OCI-LY7 (cell line): ENCODE measurements around the gene CLK2. TPM values are rescaled to one million over a fixed set of nuclear protein-coding genes. Genes with fewer than 3 reads are reported as not detected.
A peak's percentile ranks its signal among the peaks of the same experiment; 100 is the strongest.

ENCODE experiments used
- BruUV-seq: library from RNA; stranded (reverse); fragments of 400-500 nt; replicated peaks from 2 replicates; lab custom pipeline; 2021; lab: Mats Ljungman, UMichigan
- CTCF ChIA-PET: fragments of 300-600 bp; sonication (Branson Sonifier 250); formaldehyde crosslinking; loops from one replicate; lab custom pipeline; 2022; ENCODE audit warnings: antibody characterized with exemption; ENCODE audit not compliant: unreplicated experiment; lab: Charles Lee
- POLR2A ChIA-PET: fragments of 300-600 bp; sonication (Branson Sonifier 250); formaldehyde crosslinking; loops from one replicate; lab custom pipeline; 2022; ENCODE audit warnings: antibody characterized with exemption; lab: Charles Lee
- DNase-seq: peaks from one replicate; pipeline ENCODE4 v3.0.0-alpha.2; 2015; ENCODE audit warnings: low spot score
- H2AFZ ChIP-seq: fragments of 200-600 bp; sonication (generic), shearing (Covaris generic); 2 replicates; pipeline ENCODE4 v1.6.1; 2014; ENCODE audit warnings: mild to moderate bottlenecking, antibody characterized with exemption, low read length, moderate library complexity
- H3K27ac ChIP-seq: fragments of 200-600 bp; sonication (generic); 2 replicates; pipeline ENCODE4 v1.5.1; 2014; ENCODE audit warnings: mixed run types, low read depth, mild to moderate bottlenecking, moderate library complexity, low read length, inconsistent platforms; ENCODE audit not compliant: poor library complexity, severe bottlenecking
- H3K36me3 ChIP-seq: fragments of 200-600 bp; sonication (generic); 2 replicates; pipeline ENCODE4 v1.6.1; 2014; ENCODE audit warnings: mild to moderate bottlenecking, antibody characterized with exemption, low read length, moderate library complexity, mixed read lengths; ENCODE audit not compliant: insufficient read depth
- H3K4me1 ChIP-seq: fragments of 200-600 bp; sonication (generic); 2 replicates; pipeline ENCODE4 v1.5.1; 2014; ENCODE audit warnings: mild to moderate bottlenecking, low read length; ENCODE audit not compliant: insufficient read depth, poor library complexity, severe bottlenecking
- H3K4me2 ChIP-seq: fragments of 200-600 bp; sonication (generic); 2 replicates; pipeline ENCODE4 v1.6.1; 2014; ENCODE audit warnings: mild to moderate bottlenecking, low read length
- H3K4me3 ChIP-seq: fragments of 200-600 bp; sonication (generic); 2 replicates; pipeline ENCODE4 v1.5.1; 2014; ENCODE audit warnings: mild to moderate bottlenecking, low read depth, low read length; ENCODE audit not compliant: poor library complexity, severe bottlenecking
- H3K79me2 ChIP-seq: fragments of 200-600 bp; sonication (generic); 2 replicates; pipeline ENCODE4 v1.6.1; 2016; ENCODE audit warnings: low read depth, mild to moderate bottlenecking, low read length, moderate library complexity, mixed read lengths; ENCODE audit not compliant: insufficient read depth
- H3K9me2 ChIP-seq: fragments of 200-600 bp; sonication (generic); 2 replicates; pipeline ENCODE4 v1.6.1; 2016; ENCODE audit warnings: mild to moderate bottlenecking, low read length, mixed read lengths; ENCODE audit not compliant: insufficient read depth
- H3K9me3 ChIP-seq: fragments of 200-600 bp; sonication (generic); 2 replicates; pipeline ENCODE4 v1.6.1; 2014; ENCODE audit warnings: mild to moderate bottlenecking, mixed run types, low read length, mixed read lengths
- H4K20me1 ChIP-seq: fragments of 200-600 bp; sonication (generic); 2 replicates; pipeline ENCODE4 v1.6.1; 2014; ENCODE audit warnings: mild to moderate bottlenecking, antibody characterized with exemption, low read length, moderate library complexity, mixed read lengths; ENCODE audit not compliant: insufficient read depth
- CTCF ChIP-seq: fragments of 200-600 bp; sonication (generic); conservative IDR thresholded peaks from 2 replicates; pipeline ENCODE4 v1.5.1; 2014; ENCODE audit warnings: mild to moderate bottlenecking, antibody characterized with exemption, low read length, moderate library complexity, mixed read lengths
- EZH2phosphoT487 ChIP-seq: fragments of 200-600 bp; sonication (generic); IDR thresholded peaks from 2 replicates; pipeline ENCODE4 v1.6.1; 2018; ENCODE audit warnings: low read depth, borderline replicate concordance, mild to moderate bottlenecking, mixed run types, antibody characterized with exemption, low read length, moderate library complexity, mixed read lengths
- intact Hi-C: fragments of 100-400 bp; cut with micrococcal nuclease; formaldehyde crosslinking; loops from one replicate; pipeline ENCODE4 v1.10.0; 2022; ENCODE audit not compliant: unreplicated experiment
- total RNA-seq, 2 experiments: library from RNA; depleted of rRNA in 1 of 2; stranded (reverse); fragments of >200 nt in 1 of 2; shearing (Covaris generic) in 1 of 2; gene quantifications; 2 replicates each; pipeline ENCODE4 v1.2.3, GENCODE V29; 2014 to 2022

The CLK2 gene
- total RNA-seq, 2 experiments from 2014 or later, result 96.7 to 121 TPM

- Histone ChIP-seq H3K9me3 (no peaks in the 10 kb centered on the region), H3K36me3 (peaks cover 73% of the 10 kb centered on the region), H3K79me2 (peaks cover 19% of the 10 kb centered on the region; the same call in 1 of the 2 replicates), H3K4me1 (peaks cover 23% of the 10 kb centered on the region), H2AFZ (no peak overlapping the region), H3K4me3 (no peak overlapping the region), H4K20me1 (no peaks in the 10 kb centered on the region), H3K9me2 (no peaks in the 10 kb centered on the region), H3K4me2 (peak overlapping the region; percentile 73), H3K27ac (no peak overlapping the region)
- intact Hi-C loops, result loop anchor here (5.0 kb wide), 1 partner anchor 53 kb away; the partner anchor contains the start of genes MTX1 and THBS3
- ChIA-PET POLR2A (interaction anchor here (2.3 kb wide), 1 partner anchor 13 kb away, joined by 13 read pairs; the partner anchor contains the start of gene CLK2), CTCF (interaction anchor here (3.4 kb wide), 1 partner anchor 9 kb away, joined by 10 read pairs; no protein-coding TSS in a partner anchor)
- no TSS peak for BruUV-seq
- no peak for DNase-seq
- TF ChIP-seq EZH2phosphoT487 (no peak), CTCF (no peak)
Observed at GRCh38 chr1:155260276-155260675, 13.0 kb downstream of the CLK2 start.

- H3K9me2 ChIP-seq, result no peaks in the 10 kb centered on the region
- ChIA-PET POLR2A (no interaction called here), CTCF (no interaction called here)
- H3K4me1 ChIP-seq, result peaks cover 31% of the 10 kb centered on the region
- peaks cover 44% of the 10 kb centered on the region for H3K36me3 ChIP-seq
- H3K9me3 ChIP-seq, result no peaks in the 10 kb centered on the region
- H2AFZ ChIP-seq, result no peak overlapping the region
- H3K79me2 ChIP-seq, result peaks cover 12% of the 10 kb centered on the region; the same call in 1 of the 2 replicates
- H3K4me2 ChIP-seq, result no peak overlapping the region
- BruUV-seq, result TSS peak; percentile 67
- no peak for DNase-seq
- no peak overlapping the region for H3K4me3 ChIP-seq
- intact Hi-C loops, result no loop called here
- TF ChIP-seq EZH2phosphoT487 (no peak), CTCF (no peak)
- H3K27ac ChIP-seq, result no peak overlapping the region
- H4K20me1 ChIP-seq, result no peaks in the 10 kb centered on the region
Observed at GRCh38 chr1:155256058-155256852, 17.0 kb downstream of the CLK2 start.
